Motor neuron (in vitro differentiated cells): ENCODE measurements around the gene SF3A1. TPM values are rescaled to one million over a fixed set of nuclear protein-coding genes. Genes with fewer than 3 reads are reported as not detected.

ENCODE experiments used
- ATAC-seq, 8 experiments: fragments of 200-7000 bp; cut with Tn5 transposase; replicated peaks in 6 of 8; 2 replicates each; pipeline ENCODE4 v1.8.0; 2021; ENCODE audit warnings: mild to moderate bottlenecking in 8 of 8, moderate library complexity in 8 of 8
- H3K27ac ChIP-seq, 2 donors: fragments of 250-450 bp; sonication (Bioruptor Pico); 2 replicates each; pipeline ENCODE4 v1.9.0; 2021; ENCODE audit warnings: antibody characterized with exemption in 2 of 2, mild to moderate bottlenecking in 2 of 2, moderate library complexity in 1 of 2
- H3K4me1 ChIP-seq, 2 donors: fragments of 250-450 bp; sonication (Bioruptor Pico); replicated peaks in 1 of 2; 2 replicates each; pipeline ENCODE4 v1.6.1; 2021; ENCODE audit warnings: antibody characterized with exemption in 2 of 2, mild to moderate bottlenecking in 2 of 2, moderate library complexity in 1 of 2
- H3K4me3 ChIP-seq, 5 donors: fragments of 250-450 bp; sonication (Bioruptor Pico); 2 replicates each; pipeline ENCODE4 v1.9.0; 2021; ENCODE audit warnings: antibody characterized with exemption in 5 of 5, mild to moderate bottlenecking in 5 of 5, moderate library complexity in 4 of 5
- whole genome bisulfite sequencing, 10 experiments: fragments of 450-650 bp; shearing (Covaris generic); methylation state at CpG; one replicate each; pipeline ENCODE4 v1.0.0; 2022; 5-methylcytosine and 5-hydroxymethylcytosine counted together
- in situ Hi-C, 9 experiments: fragments of 400-800 bp; cut with MboI; loops; one replicate each; pipeline ENCODE4 v1.15.0; 2021; ENCODE audit warnings: low sequenced_read_pairs in 9 of 9, low pct_unique_long_range_greater_than_20kb in 2 of 9; ENCODE audit not compliant: unreplicated experiment in 9 of 9
- total RNA-seq, 8 experiments: library from RNA; unstranded; fragments of 300-600 nt; gene quantifications; 2 replicates each; pipeline versions ENCODE4 v1.2.3 to v1.2.4, GENCODE V29; 2022

Gene SF3A1
- total RNA-seq, 8 experiments from 2014 or later = 20.5 to 81.4 (median 34.6) TPM

GRCh38 chr22:30283342-30283741 is 73.4 kb downstream of the SF3A1 start:
- 75 to 100% (median 86%) methylated on average over 1 to 2 of the region's 4 CpGs; no CpG with 5 or more reads in 7 of the 10 experiments for WGBS, 10 experiments
- no peak overlapping the region for H3K27ac ChIP-seq
- H3K4me1 ChIP-seq = peaks cover 2 to 3% of the 10 kb centered on the region in 2 donors
- in situ Hi-C loops = no loop called here
- H3K4me3 ChIP-seq = no peak overlapping the region
- ATAC-seq = no peak

DNA sequence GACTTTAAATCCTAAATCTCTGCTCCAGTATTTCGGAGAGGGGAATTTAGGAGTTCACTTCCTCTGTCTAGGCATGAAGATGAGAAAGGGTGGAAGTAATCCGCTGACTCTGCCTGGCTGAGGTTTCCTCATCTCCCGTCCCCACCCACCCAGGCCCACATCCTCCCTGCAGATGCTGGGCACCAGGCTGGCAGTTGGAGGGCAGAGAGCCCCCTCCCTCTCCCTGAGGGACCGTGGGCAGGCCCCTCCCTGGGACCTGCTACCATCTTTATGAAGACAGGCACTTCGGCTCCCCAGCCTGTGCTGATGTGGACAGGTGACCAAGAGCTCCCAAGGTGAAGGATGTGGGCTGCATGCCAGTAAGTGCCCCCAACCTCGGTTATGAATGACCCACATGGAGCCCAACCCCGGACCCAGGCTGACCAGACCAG is 74.1 kb downstream of the SF3A1 start:
- no peak overlapping the region for H3K4me3 ChIP-seq
- in situ Hi-C loops = no loop called here
- ATAC-seq = no peak
- H3K4me1 ChIP-seq = no peaks in the 10 kb centered on the region
- WGBS, 10 experiments = 83% methylated on average over 2 of the region's 7 CpGs; no CpG with 5 or more reads in 9 of the 10 experiments
- H3K27ac ChIP-seq = no peak overlapping the region

Other genes with a start within 250 kb of the SF3A1 start
- 10 to 100 TPM in 2 of 8 experiments, 1 to 10 TPM in 4, under 1 TPM in 2; 0.81 to 14.8 (median 4.3) TPM for gene LIF, start 110.1 kb downstream of the SF3A1 start, total RNA-seq
- gene OSM, start 90.0 kb downstream of the SF3A1 start, total RNA-seq = under 1 TPM in 5 of 8 experiments, not detected in 3; 0.08 to 0.71 (median 0.23) TPM
- gene CASTOR1, start 67.4 kb downstream of the SF3A1 start, total RNA-seq = 10 to 100 TPM in 2 of 8 experiments, 1 to 10 TPM in 6; 1.7 to 13.6 (median 7.0) TPM
- 10 to 100 TPM in 5 of 8 experiments, 1 to 10 TPM in 3; 5.8 to 17.8 (median 10.6) TPM for gene TBC1D10A, start 30.0 kb downstream of the SF3A1 start, total RNA-seq
- 10 to 100 TPM in 1 of 8 experiments, 1 to 10 TPM in 7; 2.0 to 12.8 (median 3.9) TPM for gene CCDC157, start 113 bp upstream of the SF3A1 start, total RNA-seq
- gene RNF215, start 30.5 kb upstream of the SF3A1 start, total RNA-seq = 10 to 100 TPM in 7 of 8 experiments, 1 to 10 TPM in 1; 9.5 to 22.9 (median 17.3) TPM
- 10 to 100 TPM in 2 of 8 experiments, 1 to 10 TPM in 6; 2.0 to 17.3 (median 7.5) TPM for gene SEC14L2, start 40.1 kb upstream of the SF3A1 start, total RNA-seq
- 10 to 100 TPM in 6 of 8 experiments, 1 to 10 TPM in 2; 4.2 to 36.6 (median 20.4) TPM for gene MTFP1, start 68.9 kb upstream of the SF3A1 start, total RNA-seq
- under 1 TPM in 3 of 8 experiments, not detected in 5; 0.20 to 0.38 (median 0.35) TPM for gene SEC14L3, start 115.1 kb upstream of the SF3A1 start, total RNA-seq
- gene SEC14L4, start 148.8 kb upstream of the SF3A1 start, total RNA-seq = under 1 TPM in 2 of 8 experiments, not detected in 6; 0.14 to 0.24 TPM
- 1 to 10 TPM in 1 of 8 experiments, under 1 TPM in 6, not detected in 1; 0.05 to 2.6 (median 0.18) TPM for gene SEC14L6, start 189.8 kb upstream of the SF3A1 start, total RNA-seq
- gene GAL3ST1, start 217.8 kb upstream of the SF3A1 start, total RNA-seq = 1 to 10 TPM in 5 of 8 experiments, under 1 TPM in 1, not detected in 2; 0.91 to 2.9 (median 1.7) TPM
- 100 to 1,000 TPM in 4 of 8 experiments, 10 to 100 TPM in 4; 78.6 to 142 (median 105) TPM for gene PES1, start 235.0 kb upstream of the SF3A1 start, total RNA-seq